Measurements from ENCODE around the gene OIP5. TPM values are rescaled to one million over a fixed set of nuclear protein-coding genes. Genes with fewer than 3 reads are reported as not detected.
"Not testable (repeated sequence)": the region's sequence is repeated elsewhere in the genome, so short reads cannot be mapped to it uniquely, and the experiment has no call there.

OIP5 gene
- polyA plus RNA-seq, 3 donors = 0.05 to 0.28 (median 0.22) TPM

- Histone ChIP-seq H2AFZ (ENCODE audit: insufficient read depth, low read depth, low read length, poor library complexity, severe bottlenecking) (no peak overlapping the region), H4K20me1 (ENCODE audit: insufficient read depth, low read length) (no peaks in the 10 kb centered on the region), H3K4me3 (replicated peaks in 1 of 3; ENCODE audit: low read depth in 2 of 3, low read length in 3 of 3) (no peak overlapping the region), H3K9ac (ENCODE audit: insufficient read depth, low read length, poor library complexity, severe bottlenecking) (no peak overlapping the region), H3K27me3 (ENCODE audit: control insufficient read depth in 2 of 2, insufficient read depth in 2 of 2, low read length in 2 of 2) (no peaks in the 10 kb centered on the region), H3K9me3 (replicated peaks in 1 of 2; ENCODE audit: control insufficient read depth in 1 of 2, insufficient read depth in 1 of 2, low read length in 2 of 2) (no peaks in the 10 kb centered on the region), H3K4me1 (ENCODE audit: control insufficient read depth in 1 of 2, insufficient read depth in 2 of 2, low read length in 2 of 2) (peaks cover 22 to 26% of the 10 kb centered on the region in 2 donors), H3K36me3 (replicated peaks in 1 of 2; ENCODE audit: control insufficient read depth in 1 of 2, insufficient read depth in 2 of 2, low read length in 2 of 2) (peaks cover 41 to 76% of the 10 kb centered on the region in 2 donors), H3K79me2 (ENCODE audit: insufficient read depth, low read length) (no peaks in the 10 kb centered on the region), H3K27ac (ENCODE audit: low read depth in 1 of 2, low read length in 2 of 2) (peak overlapping the region in 1 of 2 donors; percentile 40), H3K4me2 (replicated peaks; ENCODE audit: extremely low read depth, low read length, poor library complexity, severe bottlenecking) (no peak overlapping the region)
- DNase-seq = no peak
- WGBS (ENCODE audit: insufficient coverage) = 20% methylated on average over 1 of the region's 6 CpGs
- Mint-ChIP-seq H3K4me1 (peaks cover 28% of the 10 kb centered on the region), H3K4me3 (peak overlapping the region in 1 of 2 donors; percentile 61), H3K9me3 (peaks cover 0 to 2% (median 0%) of the 10 kb centered on the region in 7 donors), H3K36me3 (peaks cover 58 to 91% of the 10 kb centered on the region in 2 donors), H3K27me3 (ENCODE audit: low read depth in 3 of 3) (peaks cover 0 to 3% (median 0%) of the 10 kb centered on the region in 3 donors), H3K27ac (peak overlapping the region in 5 of 7 donors; percentile 63 to 78 (median 68))
- intact Hi-C loops (cut with micrococcal nuclease) = no loop called here
- TF ChIP-seq CTCF (IDR thresholded peaks at IDR 0.05) = no peak
These were observed 68.5 kb downstream of the OIP5 start for GRCh38 chr15:41263891-41264351.

DNA sequence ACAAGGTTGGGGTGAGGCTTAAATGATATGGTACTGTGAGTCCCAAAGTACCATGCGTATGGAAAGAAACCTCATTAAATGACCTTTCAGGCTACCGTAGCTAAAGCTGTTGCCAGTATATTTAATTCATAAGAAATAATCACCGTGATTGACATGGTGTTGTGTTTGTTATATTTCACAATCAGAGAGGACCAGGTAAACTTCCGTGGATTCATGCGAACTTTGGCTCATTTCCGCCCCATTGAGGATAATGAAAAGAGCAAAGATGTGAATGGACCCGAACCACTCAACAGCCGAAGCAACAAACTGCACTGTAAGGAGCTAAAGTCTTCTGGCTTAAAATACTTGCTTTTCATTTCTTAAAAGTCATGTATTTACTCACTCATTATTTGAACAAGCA, 69.8 kb downstream of the OIP5 start:
- TF ChIP-seq CTCF (IDR thresholded peaks at IDR 0.05) = no peak
- no peaks in the 10 kb centered on the region for H3K9me3 ChIP-seq (replicated peaks in 1 of 2; ENCODE audit: control insufficient read depth in 1 of 2, insufficient read depth in 1 of 2, low read length in 2 of 2)

GRCh38 chr15:41260924-41261323, 71.5 kb downstream of the OIP5 start:
- H3K27me3 Mint-ChIP-seq (ENCODE audit: low read depth in 3 of 3); intact Hi-C loops (cut with micrococcal nuclease); H3K27ac Mint-ChIP-seq; H3K9me3 ChIP-seq (replicated peaks in 1 of 2; ENCODE audit: control insufficient read depth in 1 of 2, insufficient read depth in 1 of 2, low read length in 2 of 2); DNase-seq; H2AFZ ChIP-seq (ENCODE audit: insufficient read depth, low read depth, low read length, poor library complexity, severe bottlenecking); H4K20me1 ChIP-seq (ENCODE audit: insufficient read depth, low read length); H3K9ac ChIP-seq (ENCODE audit: insufficient read depth, low read length, poor library complexity, severe bottlenecking); H3K4me3 Mint-ChIP-seq; H3K79me2 ChIP-seq (ENCODE audit: insufficient read depth, low read length); H3K4me3 ChIP-seq (replicated peaks in 1 of 3; ENCODE audit: low read depth in 2 of 3, low read length in 3 of 3); H3K27me3 ChIP-seq (ENCODE audit: control insufficient read depth in 2 of 2, insufficient read depth in 2 of 2, low read length in 2 of 2); H3K4me2 ChIP-seq (replicated peaks; ENCODE audit: extremely low read depth, low read length, poor library complexity, severe bottlenecking); H3K27ac ChIP-seq (ENCODE audit: low read depth in 1 of 2, low read length in 2 of 2); H3K9me3 Mint-ChIP-seq: not testable (repeated sequence)
- WGBS (ENCODE audit: insufficient coverage) = no CpG with 5 or more reads among the region's 7 CpGs
- H3K36me3 Mint-ChIP-seq = peaks cover 53 to 83% of the 10 kb centered on the region in 2 donors
- Histone ChIP-seq H3K4me1 (ENCODE audit: control insufficient read depth in 1 of 2, insufficient read depth in 2 of 2, low read length in 2 of 2) (peaks cover 26 to 39% of the 10 kb centered on the region in 2 donors), H3K36me3 (replicated peaks in 1 of 2; ENCODE audit: control insufficient read depth in 1 of 2, insufficient read depth in 2 of 2, low read length in 2 of 2) (peaks cover 52 to 76% of the 10 kb centered on the region in 2 donors)
- peaks cover 42% of the 10 kb centered on the region for H3K4me1 Mint-ChIP-seq

More for the DNA sequence above, 69.8 kb downstream of the OIP5 start:
- Histone ChIP-seq H3K27me3 (ENCODE audit: control insufficient read depth in 2 of 2, insufficient read depth in 2 of 2, low read length in 2 of 2) (no peaks in the 10 kb centered on the region), H3K4me2 (replicated peaks; ENCODE audit: extremely low read depth, low read length, poor library complexity, severe bottlenecking) (no peak overlapping the region), H3K9ac (ENCODE audit: insufficient read depth, low read length, poor library complexity, severe bottlenecking) (no peak overlapping the region), H4K20me1 (ENCODE audit: insufficient read depth, low read length) (no peaks in the 10 kb centered on the region), H3K79me2 (ENCODE audit: insufficient read depth, low read length) (no peaks in the 10 kb centered on the region), H3K27ac (ENCODE audit: low read depth in 1 of 2, low read length in 2 of 2) (peak overlapping the region in 1 of 2 donors; percentile 29), H2AFZ (ENCODE audit: insufficient read depth, low read depth, low read length, poor library complexity, severe bottlenecking) (no peak overlapping the region), H3K4me3 (replicated peaks in 1 of 3; ENCODE audit: low read depth in 2 of 3, low read length in 3 of 3) (no peak overlapping the region), H3K36me3 (replicated peaks in 1 of 2; ENCODE audit: control insufficient read depth in 1 of 2, insufficient read depth in 2 of 2, low read length in 2 of 2) (peaks cover 50 to 78% of the 10 kb centered on the region in 2 donors), H3K4me1 (ENCODE audit: control insufficient read depth in 1 of 2, insufficient read depth in 2 of 2, low read length in 2 of 2) (peaks cover 26 to 32% of the 10 kb centered on the region in 2 donors)
- H3K9me3 Mint-ChIP-seq = peaks cover 0 to 2% (median 0%) of the 10 kb centered on the region in 7 donors
- H3K36me3 Mint-ChIP-seq = peaks cover 57 to 88% of the 10 kb centered on the region in 2 donors
- intact Hi-C loops (cut with micrococcal nuclease) = no loop called here
- no peak overlapping the region for H3K4me3 Mint-ChIP-seq
- 100% methylated on average over 4 of the region's 8 CpGs for WGBS (ENCODE audit: insufficient coverage)
- no peak overlapping the region for H3K27ac Mint-ChIP-seq
- H3K27me3 Mint-ChIP-seq (ENCODE audit: low read depth in 3 of 3) = peaks cover 0 to 3% (median 0%) of the 10 kb centered on the region in 3 donors
- no peak for DNase-seq
- peaks cover 34% of the 10 kb centered on the region for H3K4me1 Mint-ChIP-seq

Data from CD14-positive monocyte (primary cell).